SU-DHL-6 (cell line): Measurements from ENCODE around the gene BLACAT1.

Experiments
- EZH2phosphoT487 ChIP-seq: fragments of 200-600 bp; sonication (generic), shearing (Covaris generic); conservative IDR thresholded peaks from 2 replicates; pipeline ENCODE4 v1.6.1; 2018; ENCODE audit warnings: mild to moderate bottlenecking, antibody characterized with exemption, low read length, moderate library complexity, mixed read lengths
- TF ChIP-seq, protein P1 (sequence below): fragments of 200-600 bp; sonication (generic); IDR thresholded peaks from one replicate; pipeline ENCODE4 v1.5.1; 2017; ENCODE audit warnings: antibody characterized with exemption, mild to moderate bottlenecking, low read length, moderate library complexity; ENCODE audit not compliant: insufficient read depth, poor library complexity, severe bottlenecking

DNA sequence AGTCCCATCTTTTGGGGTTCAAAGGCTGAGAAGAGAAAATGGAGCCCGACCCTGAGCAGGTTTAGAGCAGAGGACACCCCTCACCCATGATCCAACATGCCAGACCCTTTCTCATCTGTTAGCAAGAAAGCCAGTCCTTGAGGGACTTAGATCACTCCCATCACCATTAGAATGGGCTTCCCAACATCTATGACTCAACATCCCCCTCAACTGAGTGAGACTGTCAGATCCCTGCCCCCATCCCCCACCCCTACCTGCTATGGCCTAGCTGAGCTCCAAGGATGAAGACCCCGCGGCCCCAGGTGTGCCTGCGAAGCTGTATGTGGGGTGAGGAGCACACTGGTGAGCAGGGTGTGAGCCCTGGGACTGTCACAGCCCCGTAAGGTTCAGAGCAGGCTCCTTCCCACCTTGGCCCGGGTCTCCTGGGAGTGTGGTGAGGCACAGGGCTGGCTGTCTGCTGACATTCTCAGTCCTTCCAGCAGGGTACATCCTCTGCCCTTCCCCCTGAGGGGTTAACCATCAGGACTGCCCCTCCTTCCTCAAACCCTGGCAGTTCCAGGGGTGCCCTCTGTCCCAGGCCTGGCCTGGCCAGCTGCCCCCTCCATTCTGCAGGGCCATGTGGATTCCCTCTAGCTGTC is 21.4 kb upstream of the BLACAT1 start:
- TF ChIP-seq, protein P1, sequence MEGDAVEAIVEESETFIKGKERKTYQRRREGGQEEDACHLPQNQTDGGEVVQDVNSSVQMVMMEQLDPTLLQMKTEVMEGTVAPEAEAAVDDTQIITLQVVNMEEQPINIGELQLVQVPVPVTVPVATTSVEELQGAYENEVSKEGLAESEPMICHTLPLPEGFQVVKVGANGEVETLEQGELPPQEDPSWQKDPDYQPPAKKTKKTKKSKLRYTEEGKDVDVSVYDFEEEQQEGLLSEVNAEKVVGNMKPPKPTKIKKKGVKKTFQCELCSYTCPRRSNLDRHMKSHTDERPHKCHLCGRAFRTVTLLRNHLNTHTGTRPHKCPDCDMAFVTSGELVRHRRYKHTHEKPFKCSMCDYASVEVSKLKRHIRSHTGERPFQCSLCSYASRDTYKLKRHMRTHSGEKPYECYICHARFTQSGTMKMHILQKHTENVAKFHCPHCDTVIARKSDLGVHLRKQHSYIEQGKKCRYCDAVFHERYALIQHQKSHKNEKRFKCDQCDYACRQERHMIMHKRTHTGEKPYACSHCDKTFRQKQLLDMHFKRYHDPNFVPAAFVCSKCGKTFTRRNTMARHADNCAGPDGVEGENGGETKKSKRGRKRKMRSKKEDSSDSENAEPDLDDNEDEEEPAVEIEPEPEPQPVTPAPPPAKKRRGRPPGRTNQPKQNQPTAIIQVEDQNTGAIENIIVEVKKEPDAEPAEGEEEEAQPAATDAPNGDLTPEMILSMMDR: no peak
- no peak for TF ChIP-seq EZH2phosphoT487
